Measurements from ENCODE around the gene ADCY7.
"Not testable (repeated sequence)": the region's sequence is repeated elsewhere in the genome, so short reads cannot be mapped to it uniquely, and the experiment has no call there.

The ADCY7 gene

GRCh38 chr16:50340578-50340977, 74.2 kb downstream of the ADCY7 start:
- DNase-seq, result no peak

- not testable (repeated sequence) for DNase-seq
These were observed 77.2 kb downstream of the ADCY7 start for GRCh38 chr16:50343566-50343965.

- not testable (repeated sequence) for DNase-seq
These were observed 78.9 kb downstream of the ADCY7 start for GRCh38 chr16:50345210-50345609.

GRCh38 chr16:50351116-50351515, 84.8 kb downstream of the ADCY7 start:
- no peak for DNase-seq

GRCh38 chr16:50351952-50352351, 85.6 kb downstream of the ADCY7 start:
- DNase-seq, result no peak

- DNase-seq, result no peak
These were observed 87.7 kb downstream of the ADCY7 start for GRCh38 chr16:50354082-50354481.

- no peak for DNase-seq
These were observed 88.5 kb downstream of the ADCY7 start for GRCh38 chr16:50354629-50355456.

- no peak for DNase-seq
These were observed 93.3 kb downstream of the ADCY7 start for GRCh38 chr16:50359626-50360025.

- peak in 1 of 14 donors; percentile 33 for DNase-seq
These were observed 93.9 kb downstream of the ADCY7 start for GRCh38 chr16:50360033-50360778.

GRCh38 chr16:50360779-50361178, 94.4 kb downstream of the ADCY7 start:
- DNase-seq, result peak in 1 of 14 donors; percentile 51

GRCh38 chr16:50363656-50364055, 97.3 kb downstream of the ADCY7 start:
- DNase-seq, result no peak

- DNase-seq, result no peak
These were observed 99.6 kb downstream of the ADCY7 start for GRCh38 chr16:50365791-50366575.
